ENCODE measurements around the gene TPD52L1.

The TPD52L1 gene

DNA sequence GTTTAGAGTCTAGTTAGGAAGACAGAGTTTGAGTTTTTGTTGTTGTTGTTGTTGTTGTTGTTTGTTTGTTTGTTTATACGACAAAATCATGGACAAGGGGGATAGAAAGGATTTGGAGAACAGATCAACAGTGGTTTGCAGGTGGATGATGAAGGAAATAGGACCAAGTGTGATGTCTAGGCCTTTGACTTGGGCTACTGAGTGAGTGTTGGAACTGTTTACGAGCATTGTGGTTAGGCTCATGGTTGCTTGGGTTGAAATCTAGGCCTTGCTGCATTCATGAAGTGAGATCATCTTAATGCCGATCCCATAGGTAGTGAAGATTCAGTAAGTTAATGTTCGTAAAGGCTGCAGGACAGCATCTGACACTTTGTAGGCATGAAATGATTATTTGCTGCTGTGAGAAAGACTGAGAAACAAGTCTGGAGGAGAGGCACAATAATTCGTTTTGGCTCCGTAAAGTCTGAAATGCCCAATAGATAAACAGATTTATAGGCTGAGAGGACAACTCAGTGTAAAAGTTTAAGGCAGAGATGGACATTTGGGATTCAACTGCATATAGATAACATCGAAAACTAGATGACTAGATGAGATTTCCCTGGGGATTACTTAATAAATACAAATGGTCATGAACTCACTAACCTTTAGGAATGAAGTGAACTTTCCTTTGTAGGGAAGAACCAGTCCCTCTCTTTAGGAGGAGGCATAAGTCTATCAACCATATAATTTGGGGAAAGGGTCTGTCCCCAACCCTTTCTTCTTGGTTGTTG is 78.2 kb downstream of the TPD52L1 start:
- TF ChIP-seq, protein P1, sequence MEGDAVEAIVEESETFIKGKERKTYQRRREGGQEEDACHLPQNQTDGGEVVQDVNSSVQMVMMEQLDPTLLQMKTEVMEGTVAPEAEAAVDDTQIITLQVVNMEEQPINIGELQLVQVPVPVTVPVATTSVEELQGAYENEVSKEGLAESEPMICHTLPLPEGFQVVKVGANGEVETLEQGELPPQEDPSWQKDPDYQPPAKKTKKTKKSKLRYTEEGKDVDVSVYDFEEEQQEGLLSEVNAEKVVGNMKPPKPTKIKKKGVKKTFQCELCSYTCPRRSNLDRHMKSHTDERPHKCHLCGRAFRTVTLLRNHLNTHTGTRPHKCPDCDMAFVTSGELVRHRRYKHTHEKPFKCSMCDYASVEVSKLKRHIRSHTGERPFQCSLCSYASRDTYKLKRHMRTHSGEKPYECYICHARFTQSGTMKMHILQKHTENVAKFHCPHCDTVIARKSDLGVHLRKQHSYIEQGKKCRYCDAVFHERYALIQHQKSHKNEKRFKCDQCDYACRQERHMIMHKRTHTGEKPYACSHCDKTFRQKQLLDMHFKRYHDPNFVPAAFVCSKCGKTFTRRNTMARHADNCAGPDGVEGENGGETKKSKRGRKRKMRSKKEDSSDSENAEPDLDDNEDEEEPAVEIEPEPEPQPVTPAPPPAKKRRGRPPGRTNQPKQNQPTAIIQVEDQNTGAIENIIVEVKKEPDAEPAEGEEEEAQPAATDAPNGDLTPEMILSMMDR (IDR thresholded peaks at IDR 0.05) = no peak

DNA sequence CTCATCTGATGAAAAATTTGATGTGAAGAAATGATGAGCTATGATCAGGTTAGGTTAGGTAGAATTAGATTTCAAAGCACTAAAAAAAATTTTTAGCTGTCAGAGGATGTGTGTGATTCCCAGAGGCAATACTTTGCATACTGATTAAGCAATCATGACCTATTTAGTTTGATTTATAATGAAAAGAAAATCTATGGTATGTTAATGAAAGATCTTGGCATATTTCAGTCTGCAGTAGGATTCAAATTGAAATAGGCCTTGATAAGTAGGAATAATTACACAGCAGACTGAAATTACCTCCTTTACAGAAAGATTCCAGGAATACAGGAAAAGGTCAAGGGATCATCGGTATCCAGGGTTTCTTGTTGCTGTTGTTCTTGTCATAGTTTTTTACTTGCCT is 78.9 kb downstream of the TPD52L1 start:
- TF ChIP-seq, protein P1 (IDR thresholded peaks at IDR 0.05) = no peak

- TF ChIP-seq, protein P1 (IDR thresholded peaks at IDR 0.05) = no peak
Observed at GRCh38 chr6:125233202-125233601, 79.6 kb downstream of the TPD52L1 start.

DNA sequence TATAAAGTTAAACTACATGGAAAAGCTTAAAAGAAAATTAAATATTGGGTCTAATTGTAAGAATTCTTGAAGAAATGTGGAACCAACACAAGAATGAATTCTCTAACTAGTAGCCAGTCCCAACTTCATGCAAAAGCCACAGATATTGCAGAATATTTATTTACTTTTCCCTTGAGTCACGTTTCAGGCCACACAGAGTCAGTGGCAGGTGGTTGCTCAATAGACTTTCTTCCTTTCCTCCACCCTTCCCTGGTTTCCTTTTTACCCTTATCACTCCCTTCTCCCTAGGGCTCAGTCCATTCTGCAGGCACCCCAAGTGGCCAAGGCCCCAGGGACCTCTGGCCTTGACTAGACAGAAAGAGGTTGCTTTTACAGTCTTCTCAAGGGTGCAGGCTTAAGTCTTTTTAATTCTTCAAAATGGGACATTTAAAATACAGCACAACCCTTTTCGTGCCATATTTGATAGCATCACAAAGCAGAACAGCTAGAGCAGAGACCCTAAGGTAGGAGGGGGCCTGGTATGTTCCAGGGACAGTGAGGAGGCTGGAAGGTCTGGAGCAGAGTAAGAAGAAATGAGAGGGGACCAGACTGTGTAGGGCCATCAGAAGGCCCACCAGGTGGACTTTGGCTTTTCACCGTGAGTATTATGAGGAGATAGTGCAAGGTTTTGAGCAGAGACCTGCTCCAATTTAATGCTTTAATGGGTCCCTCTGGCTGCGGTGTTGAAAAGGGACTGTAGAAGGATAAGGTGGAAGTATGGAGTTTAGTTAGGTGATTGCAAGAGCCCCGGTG is 83.2 kb downstream of the TPD52L1 start:
- TF ChIP-seq, protein P1 (IDR thresholded peaks at IDR 0.05) = no peak

DNA sequence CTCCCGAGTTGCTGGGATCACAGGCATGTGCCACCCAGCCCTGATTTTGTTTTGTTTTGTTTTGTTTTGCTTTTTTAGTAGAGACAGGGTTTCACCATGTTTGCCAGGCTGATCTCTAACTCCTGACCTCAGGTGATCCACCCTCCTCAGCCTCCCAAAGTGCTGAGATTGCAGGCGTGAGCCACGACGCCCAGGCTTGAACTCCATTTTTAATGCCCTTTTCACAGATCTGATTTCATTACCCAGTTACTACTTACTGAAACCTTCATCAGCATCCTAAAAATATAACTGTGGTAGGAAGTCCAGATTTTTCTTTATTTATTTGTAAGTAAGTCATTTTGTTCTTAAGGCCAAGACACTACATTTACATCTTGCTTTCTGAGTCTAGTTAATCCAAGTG is 84.2 kb downstream of the TPD52L1 start:
- TF ChIP-seq, protein P1 (IDR thresholded peaks at IDR 0.05) = no peak

DNA sequence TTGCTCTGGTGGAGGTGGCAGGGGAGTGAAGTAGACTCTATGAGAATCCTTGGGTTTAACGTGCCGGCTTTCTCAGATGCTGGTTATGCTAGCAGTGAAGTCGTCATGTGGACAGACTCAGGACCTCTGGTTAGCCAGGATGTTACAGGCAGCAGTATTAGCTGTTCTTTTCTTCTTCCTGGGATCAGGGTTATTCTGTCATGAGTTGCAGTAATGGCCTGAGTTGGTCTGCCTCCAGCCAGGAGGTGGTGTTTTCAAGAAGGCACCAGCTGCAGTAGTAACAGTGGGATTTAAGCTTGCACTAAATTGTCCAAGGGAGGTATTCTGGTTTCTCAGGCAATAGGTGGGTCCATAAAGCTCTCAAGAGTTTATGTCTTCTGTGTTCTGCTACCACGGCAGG is 91.5 kb downstream of the TPD52L1 start:
- TF ChIP-seq, protein P1 (IDR thresholded peaks at IDR 0.05) = no peak

- TF ChIP-seq, protein P1 (IDR thresholded peaks at IDR 0.05) = no peak
Observed at GRCh38 chr6:125245523-125246264, 92.1 kb downstream of the TPD52L1 start.
